RWPE2 (cell line): ENCODE results near the gene MTARC1.

Experiments
- ATAC-seq: fragments of 200-7000 bp; cut with Tn5 transposase; 3 replicates; pipeline ENCODE4 v1.9.1; 2021; ENCODE audit warnings: low read depth
- DNase-seq: peaks from one replicate; pipeline ENCODE4 v3.0.0-alpha.2; 2020; ENCODE audit warnings: low spot score
- H3K27ac ChIP-seq: fragments of 450-650 bp; 2 replicates; pipeline ENCODE4 v1.5.1; 2017; ENCODE audit warnings: mild to moderate bottlenecking; ENCODE audit not compliant: poor library complexity, severe bottlenecking
- H3K27me3 ChIP-seq: fragments of 250-450 bp; sonication (Bioruptor Pico); 2 replicates; pipeline ENCODE4 v1.5.1; 2021; ENCODE audit warnings: mild to moderate bottlenecking, moderate library complexity; ENCODE audit not compliant: insufficient read depth, poor library complexity, severe bottlenecking
- H3K36me3 ChIP-seq: fragments of 250-450 bp; sonication (Bioruptor Pico); 2 replicates; pipeline ENCODE4 v1.5.1; 2020; ENCODE audit warnings: low read depth, mild to moderate bottlenecking, moderate library complexity
- H3K4me1 ChIP-seq: fragments of 250-450 bp; sonication (Bioruptor Pico); 2 replicates; pipeline ENCODE4 v1.5.1; 2021; ENCODE audit warnings: mild to moderate bottlenecking, moderate library complexity; ENCODE audit not compliant: insufficient read depth, poor library complexity, severe bottlenecking
- H3K4me3 ChIP-seq: fragments of 250-450 bp; sonication (Bioruptor Pico); 2 replicates; pipeline ENCODE4 v1.5.1; 2021; ENCODE audit warnings: mild to moderate bottlenecking, moderate library complexity; ENCODE audit not compliant: severe bottlenecking
- H3K9me3 ChIP-seq: fragments of 250-450 bp; sonication (Bioruptor Pico); 2 replicates; pipeline ENCODE4 v1.5.1; 2021; ENCODE audit warnings: mild to moderate bottlenecking, moderate library complexity; ENCODE audit not compliant: severe bottlenecking
- TF ChIP-seq, protein P1 (sequence below): fragments of 450-650 bp; IDR thresholded peaks from one replicate; pipeline ENCODE4 v1.5.1; 2017; ENCODE audit warnings: mild to moderate bottlenecking, moderate library complexity; ENCODE audit not compliant: poor library complexity, severe bottlenecking

The MTARC1 gene

DNA sequence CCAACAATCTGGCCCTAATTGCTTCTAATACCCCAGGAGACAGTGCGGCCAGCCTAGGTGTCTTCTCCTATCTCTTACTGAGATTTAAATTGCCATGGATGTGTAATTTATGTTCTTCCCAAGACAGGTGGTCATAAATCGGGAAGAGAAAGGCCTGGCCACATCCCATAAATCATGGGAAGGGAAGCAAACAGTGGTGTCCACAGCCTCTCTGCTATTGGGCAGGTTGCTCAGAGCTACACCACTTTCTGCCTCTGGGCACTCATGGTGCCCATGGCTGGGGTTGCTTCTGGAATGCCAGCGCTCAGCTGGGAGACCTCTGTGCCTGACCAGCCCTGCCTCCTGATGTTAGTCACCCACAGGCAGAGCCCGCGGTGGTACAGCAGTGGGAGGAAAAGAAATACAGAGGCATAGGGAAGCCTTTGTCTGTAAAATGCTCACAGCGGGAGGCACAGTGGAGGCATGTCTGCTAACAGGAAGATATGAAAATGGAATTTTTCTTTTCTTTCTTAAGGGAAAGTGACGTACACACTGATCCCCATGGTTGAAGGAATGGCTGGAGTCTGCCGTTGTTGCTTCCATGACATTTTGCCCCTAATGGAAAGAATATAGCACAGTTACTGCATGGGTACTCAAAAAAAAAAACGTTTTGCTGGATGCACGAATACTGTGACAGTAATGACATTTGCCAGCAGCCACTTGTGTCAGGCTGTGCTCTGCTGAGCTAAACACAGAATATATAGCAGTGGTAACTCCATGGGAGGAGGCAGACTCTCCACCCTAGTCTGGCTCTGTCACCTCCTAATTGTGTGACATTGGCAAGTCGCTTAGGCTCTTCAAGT lies 21.9 kb downstream of the MTARC1 start:
- Histone ChIP-seq H3K36me3 (no peaks in the 10 kb centered on the region), H3K27ac (no peak overlapping the region), H3K9me3 (no peaks in the 10 kb centered on the region), H3K27me3 (no peaks in the 10 kb centered on the region), H3K4me3 (no peak overlapping the region), H3K4me1 (no peaks in the 10 kb centered on the region)
- ATAC-seq (no peak), DNase-seq (no peak)
- TF ChIP-seq, protein P1, sequence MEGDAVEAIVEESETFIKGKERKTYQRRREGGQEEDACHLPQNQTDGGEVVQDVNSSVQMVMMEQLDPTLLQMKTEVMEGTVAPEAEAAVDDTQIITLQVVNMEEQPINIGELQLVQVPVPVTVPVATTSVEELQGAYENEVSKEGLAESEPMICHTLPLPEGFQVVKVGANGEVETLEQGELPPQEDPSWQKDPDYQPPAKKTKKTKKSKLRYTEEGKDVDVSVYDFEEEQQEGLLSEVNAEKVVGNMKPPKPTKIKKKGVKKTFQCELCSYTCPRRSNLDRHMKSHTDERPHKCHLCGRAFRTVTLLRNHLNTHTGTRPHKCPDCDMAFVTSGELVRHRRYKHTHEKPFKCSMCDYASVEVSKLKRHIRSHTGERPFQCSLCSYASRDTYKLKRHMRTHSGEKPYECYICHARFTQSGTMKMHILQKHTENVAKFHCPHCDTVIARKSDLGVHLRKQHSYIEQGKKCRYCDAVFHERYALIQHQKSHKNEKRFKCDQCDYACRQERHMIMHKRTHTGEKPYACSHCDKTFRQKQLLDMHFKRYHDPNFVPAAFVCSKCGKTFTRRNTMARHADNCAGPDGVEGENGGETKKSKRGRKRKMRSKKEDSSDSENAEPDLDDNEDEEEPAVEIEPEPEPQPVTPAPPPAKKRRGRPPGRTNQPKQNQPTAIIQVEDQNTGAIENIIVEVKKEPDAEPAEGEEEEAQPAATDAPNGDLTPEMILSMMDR: no peak

- H3K9me3 ChIP-seq: no peaks in the 10 kb centered on the region
- no peak overlapping the region for H3K27ac ChIP-seq
- TF ChIP-seq, protein P1: no peak
- no peaks in the 10 kb centered on the region for H3K4me1 ChIP-seq
- no peak overlapping the region for H3K4me3 ChIP-seq
- DNase-seq (no peak), ATAC-seq (no peak)
- no peaks in the 10 kb centered on the region for H3K36me3 ChIP-seq
- no peaks in the 10 kb centered on the region for H3K27me3 ChIP-seq
Measured at GRCh38 chr1:220809187-220809550, 22.5 kb downstream of the MTARC1 start.

DNA sequence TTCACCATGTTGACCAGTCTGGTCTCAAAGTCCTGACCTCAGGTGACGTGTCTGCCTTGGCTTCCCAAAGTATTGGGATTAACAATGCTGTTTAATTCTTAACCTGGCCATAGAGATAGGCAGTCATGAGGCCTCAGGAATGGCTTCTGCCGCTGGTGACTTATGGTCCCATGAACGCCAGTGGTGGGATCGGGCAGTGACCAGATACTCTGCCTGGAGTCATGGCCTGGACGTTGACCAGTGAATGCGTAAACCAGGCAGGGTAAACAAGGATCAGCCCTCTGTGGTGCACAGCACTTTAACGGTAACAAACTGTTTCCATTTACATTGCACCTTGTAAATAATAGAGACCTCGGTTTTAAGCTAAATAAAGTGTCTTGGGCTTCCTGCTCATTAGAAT lies 23.0 kb downstream of the MTARC1 start:
- no peaks in the 10 kb centered on the region for H3K9me3 ChIP-seq
- DNase-seq (no peak), ATAC-seq (no peak)
- TF ChIP-seq, protein P1: no peak
- H3K4me1 ChIP-seq: no peaks in the 10 kb centered on the region
- H3K4me3 ChIP-seq: no peak overlapping the region
- H3K27ac ChIP-seq: no peak overlapping the region
- no peaks in the 10 kb centered on the region for H3K36me3 ChIP-seq
- no peaks in the 10 kb centered on the region for H3K27me3 ChIP-seq

- H3K27ac ChIP-seq: no peak overlapping the region
- ATAC-seq: peak; percentile 63
Measured at GRCh38 chr1:220810179-220810653, 23.5 kb downstream of the MTARC1 start.

More at GRCh38 chr1:220810179-220810653, 23.5 kb downstream of the MTARC1 start:
- Histone ChIP-seq H3K4me3 (no peak overlapping the region), H3K9me3 (no peaks in the 10 kb centered on the region), H3K4me1 (no peaks in the 10 kb centered on the region), H3K36me3 (no peaks in the 10 kb centered on the region), H3K27me3 (no peaks in the 10 kb centered on the region)
- no peak for DNase-seq
- TF ChIP-seq, protein P1: peak; percentile 71
